AML-193 (cell line): ENCODE data around the gene HOXA11.

Source experiments
- DNase-seq, 2 experiments: peaks; one replicate each; lab custom pipeline; 2025; lab: John Stamatoyannopoulos, UW

HOXA11 gene

DNA sequence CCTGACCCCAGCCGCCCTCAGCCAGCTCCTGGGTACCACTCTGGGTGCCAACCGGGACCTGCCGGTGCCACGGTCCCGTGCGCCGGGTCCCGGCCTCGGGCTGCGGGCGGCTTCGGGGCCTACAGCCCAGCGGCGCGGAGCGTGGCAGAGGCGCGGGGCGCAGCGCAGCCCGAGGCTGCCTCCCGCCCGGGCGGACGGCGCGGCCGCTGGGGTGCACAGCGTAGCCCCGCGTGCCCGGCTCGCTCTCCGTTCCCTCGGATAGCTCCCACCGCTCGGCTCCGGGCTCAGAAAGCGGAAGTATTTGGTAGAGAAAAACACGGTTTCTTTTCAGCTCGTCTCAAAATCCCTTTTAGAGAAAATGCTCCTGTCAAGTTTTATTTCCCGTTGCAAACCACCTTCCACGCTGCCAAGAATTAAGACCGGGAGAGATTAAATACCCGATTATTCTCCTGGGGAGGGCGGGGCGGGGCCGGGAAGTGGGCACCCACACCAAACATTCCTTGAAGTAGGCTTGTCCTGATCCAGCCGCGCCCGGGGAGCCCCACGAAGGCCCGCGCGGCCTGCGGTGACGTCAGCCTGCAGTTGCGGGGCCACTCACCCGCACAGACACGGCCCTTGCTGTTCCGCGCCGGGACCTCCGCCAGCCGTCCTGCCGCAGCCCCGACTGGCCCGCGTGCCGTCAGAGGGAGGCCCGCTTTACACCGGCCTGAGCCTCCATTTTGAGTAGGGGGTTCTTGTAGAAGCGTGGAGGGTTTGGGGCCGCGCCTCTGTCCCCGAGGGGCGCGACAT, 7.7 kb upstream of the HOXA11 start:
- peak in 1 of 2 experiments; percentile 5 for DNase-seq

- DNase-seq: no peak
These were observed 7.0 kb upstream of the HOXA11 start for GRCh38 chr7:27191833-27192545.

DNA sequence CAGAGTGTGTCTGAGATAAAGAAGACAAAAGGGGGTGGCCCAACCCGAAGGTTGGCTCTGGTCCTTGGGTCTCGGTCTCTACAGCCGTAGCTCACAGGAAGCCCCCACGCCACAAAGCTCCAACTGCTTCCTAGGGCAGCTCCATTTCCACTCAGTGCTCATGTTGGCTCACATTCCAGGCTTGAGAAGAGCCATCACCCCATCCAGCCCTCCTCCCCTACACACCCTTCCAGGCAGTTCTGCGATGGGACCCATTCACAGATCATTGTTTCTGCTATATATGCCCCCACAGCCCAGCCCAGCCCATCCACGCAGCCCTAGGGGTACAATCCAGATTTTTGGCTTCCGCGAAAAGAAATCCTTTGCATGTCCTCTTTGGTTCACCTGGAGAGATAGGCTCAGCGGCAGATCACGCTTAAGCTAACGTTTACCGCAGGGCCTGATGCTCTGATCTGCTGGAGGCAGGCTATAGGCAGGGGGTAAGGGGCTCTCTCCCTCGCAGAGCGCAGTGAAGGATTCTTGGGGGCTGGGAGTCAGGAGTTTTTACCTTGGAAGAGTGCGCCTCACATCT, 6.2 kb upstream of the HOXA11 start:
- DNase-seq: no peak

DNA sequence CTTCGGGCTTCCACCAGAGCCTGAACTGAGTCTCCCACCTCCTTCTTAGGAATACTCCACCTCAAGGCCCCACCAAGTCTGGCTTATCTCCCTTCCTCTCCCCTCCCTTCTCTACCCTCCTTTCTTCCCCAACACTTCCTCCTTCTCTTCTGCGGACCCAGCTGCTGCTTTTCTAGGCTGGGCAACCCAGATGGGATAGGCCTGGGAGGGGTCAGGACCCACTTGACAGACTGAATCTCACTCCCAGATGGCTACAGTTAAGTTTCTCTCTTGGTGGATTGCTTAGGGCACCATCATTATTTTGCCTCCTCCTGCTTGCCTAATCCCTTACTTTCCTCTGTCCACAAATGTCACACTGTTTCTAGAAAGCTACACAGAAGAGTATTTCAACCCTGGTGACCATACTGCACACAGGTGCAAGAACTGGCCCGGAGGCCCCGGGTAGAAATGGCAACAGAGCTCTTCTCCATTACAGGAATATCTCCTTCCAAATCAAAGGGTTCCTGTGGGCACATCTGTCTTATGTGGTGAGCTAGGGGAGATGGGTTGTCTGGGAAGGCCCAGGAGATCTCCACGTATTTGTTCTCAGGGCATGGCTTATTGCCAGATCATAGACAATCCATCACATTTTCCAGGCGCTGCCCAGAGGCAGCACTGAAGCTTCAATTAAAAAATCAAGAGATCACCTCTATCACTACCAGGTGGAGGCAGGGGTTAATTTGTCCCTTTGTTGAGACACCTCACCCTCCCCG, 5.1 kb upstream of the HOXA11 start:
- no peak for DNase-seq

DNA sequence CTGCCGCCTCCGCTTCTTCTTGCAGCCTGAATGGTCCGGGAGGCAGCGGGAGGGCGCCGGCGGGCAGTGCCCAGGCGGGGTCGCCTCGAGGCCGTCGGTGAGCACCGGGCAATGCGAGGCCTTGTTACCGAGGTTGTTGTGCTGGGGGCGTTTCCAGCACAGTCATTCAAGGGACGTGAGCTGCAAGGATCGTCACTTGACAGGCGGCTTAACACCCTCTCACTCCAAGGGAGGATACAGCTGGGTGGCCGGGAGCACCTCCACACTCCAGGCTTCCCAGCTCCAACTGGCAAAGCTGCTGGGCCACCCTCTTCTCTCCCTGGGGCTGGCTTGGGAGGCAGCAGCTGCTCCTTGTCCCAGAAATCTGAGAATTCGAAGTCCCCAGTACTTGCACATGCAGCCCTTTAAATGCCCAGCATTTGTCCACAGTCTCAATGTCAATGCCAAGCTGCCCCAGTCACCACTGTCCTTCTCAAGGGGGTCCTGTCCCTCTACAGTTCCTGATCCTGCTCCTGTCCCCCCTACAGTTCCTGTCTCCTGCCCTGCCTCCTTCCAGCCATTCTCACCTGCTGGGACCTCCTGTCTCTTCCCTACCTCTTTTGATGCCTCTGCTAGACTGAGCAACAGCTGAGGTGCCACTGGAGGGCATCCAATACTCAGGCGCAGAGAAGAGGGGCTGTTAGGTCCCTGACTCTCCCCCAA, 4.4 kb upstream of the HOXA11 start:
- no peak for DNase-seq

DNA sequence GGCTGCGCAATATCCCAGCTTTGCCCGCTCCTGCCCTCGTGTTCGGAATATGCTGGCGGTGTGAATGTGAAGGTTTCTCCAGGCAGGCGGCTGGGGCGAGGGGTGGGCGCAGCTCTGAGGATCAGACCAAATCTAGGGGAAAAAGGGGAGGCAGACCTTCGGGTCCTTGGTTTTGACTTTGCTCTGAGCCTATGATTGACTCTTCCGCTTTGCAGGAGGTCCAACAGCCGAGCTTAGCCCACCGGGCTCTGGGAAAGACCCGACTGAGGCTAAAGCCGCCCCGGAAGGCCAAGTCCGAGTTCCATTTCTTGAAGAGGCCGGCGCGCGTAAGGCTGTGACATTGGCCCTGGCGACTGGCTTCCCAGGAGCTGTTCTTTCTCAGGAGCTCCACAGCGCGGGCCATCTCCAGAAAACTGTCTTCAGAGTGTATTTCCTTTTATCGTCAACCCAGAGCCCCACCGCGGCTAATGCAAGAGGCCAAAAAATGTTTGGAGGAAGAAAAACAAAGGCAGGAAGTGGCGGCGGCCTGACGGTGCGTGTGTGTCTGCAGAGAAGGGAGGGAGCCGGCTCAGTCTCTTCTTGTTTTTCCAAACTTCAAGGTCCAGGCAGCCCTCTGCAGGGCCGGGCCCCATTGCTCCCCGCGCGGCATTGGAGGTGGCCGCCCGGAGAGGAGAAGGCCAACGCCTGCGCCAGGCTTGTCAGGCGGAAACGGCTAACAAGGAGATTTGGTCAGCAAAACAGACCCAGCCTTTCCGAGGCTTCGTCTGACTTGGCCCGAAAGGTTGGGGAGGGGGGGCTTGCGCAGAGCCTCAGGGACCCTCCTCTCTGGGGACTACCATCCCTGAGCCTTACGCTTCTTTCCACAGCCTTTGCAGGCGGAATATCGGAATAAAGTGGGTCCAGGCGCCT, 3.6 kb upstream of the HOXA11 start:
- DNase-seq: no peak

- DNase-seq: no peak
These were observed 2.7 kb upstream of the HOXA11 start for GRCh38 chr7:27187475-27188385.

DNA sequence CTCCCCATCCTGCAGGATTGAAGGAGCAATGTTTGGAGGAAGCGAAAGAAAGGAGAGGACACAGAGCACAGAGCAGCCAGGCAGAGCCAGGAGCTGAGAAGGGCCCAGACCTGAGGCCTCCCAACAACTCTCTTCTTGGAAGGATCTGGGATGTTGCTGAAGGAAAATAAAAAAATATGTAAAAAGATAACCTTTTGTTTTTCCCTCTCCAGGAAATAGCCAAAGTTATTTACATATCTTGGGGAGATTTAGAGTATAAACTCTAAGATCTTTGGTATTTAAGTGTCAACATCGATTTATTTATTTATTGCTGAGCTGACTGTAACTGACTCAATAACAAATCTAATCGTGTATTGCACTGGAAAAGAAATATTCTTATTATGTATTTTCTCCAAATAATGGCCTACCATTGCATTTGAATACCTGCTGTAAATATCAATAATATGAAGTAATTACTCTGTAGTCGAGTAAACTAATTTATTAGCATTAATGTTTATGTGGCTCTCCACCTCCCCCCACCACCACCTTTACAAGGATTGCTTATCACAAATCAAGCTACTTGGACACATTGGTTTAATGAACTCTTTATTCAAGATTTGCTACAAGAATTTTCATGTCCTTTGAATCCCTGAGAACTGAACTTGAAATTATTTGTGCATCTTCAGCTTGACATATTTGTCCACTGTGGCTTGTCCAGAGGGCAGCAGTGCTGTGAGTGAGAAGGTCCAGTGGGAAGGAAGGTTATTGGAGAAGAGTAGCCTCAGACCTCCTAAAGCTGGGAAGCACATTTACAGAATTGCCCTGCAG, 1.8 kb upstream of the HOXA11 start:
- no peak for DNase-seq

DNA sequence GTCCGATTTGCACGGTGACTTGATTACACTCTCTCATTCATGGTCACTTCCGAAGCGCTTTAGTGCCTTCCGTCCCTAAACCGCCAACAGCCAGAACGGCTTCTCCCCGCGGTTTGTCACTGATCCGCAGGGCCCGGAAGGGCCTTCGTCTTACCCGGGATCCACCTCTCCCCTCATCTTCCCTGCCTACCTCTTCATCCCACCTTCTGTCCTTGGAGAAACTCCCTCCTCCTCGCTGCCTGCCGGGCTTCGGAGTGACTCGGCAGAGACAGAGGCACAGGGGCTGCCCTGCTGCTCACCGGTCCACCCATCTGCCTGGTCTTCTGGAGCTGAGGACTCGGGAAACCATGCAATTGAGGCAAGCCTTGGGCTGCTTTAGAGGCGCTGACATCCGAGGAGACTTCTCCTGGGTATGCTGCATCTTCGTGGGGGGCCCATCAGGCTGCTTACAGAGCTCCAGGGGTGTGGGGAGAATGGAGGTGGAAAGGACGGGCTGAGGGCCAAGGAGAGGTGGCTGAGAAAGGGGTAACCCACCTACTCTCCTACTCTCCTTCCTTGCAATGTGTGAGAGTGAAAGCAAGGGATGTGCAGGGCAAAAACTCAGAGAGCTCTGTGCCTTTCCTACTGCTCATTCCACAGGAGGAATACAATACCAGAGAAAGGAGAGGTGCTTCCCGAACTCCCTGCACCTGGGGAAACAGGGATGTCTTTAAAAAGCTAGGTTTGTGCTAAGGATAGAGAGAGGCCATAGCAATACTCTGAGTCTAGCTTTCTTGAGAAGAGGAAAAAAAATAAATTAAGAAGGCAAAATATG, 1.0 kb upstream of the HOXA11 start:
- no peak for DNase-seq

GRCh38 chr7:27184337-27185012, 557 bp downstream of the HOXA11 start:
- DNase-seq: no peak

- DNase-seq: no peak
These were observed 1.2 kb downstream of the HOXA11 start for GRCh38 chr7:27183682-27184336.

DNA sequence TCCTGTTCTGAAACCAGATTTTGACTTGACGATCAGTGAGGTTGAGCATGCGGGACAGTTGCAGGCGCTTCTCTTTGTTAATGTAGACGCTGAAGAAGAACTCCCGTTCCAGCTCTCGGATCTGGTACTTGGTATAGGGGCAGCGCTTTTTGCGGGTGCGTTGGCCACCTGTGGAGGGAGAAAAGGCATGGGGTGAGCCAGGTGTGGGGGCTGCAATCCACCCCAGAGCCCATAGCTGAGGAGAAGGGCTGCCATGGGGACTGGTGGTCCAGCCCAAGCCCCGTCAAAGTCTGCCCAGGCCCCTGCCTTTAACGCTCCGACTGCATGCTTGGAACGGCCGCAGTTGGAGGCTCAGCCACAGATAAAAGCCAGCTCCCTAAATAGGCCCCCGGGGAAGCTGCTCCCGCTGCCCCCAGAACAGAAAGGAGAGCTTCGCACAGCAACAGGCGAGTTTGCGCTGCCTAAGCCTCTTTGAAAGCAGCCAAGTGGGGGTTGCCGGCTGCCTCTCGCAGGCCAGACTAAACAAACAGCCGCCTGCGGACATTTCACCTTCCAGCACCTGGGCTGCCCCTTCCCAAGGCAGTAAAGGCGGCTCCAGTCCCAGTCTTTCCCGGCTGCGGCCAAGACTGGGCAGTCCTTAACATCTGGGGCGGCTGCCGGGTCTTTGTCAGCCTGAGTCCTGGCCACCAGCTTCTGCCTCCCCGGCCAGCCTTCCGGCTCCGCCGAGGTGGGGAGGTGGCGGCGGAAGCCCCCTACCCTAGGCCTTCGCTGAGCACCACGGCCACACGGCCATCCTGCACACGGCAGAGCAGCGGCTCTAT, 2.0 kb downstream of the HOXA11 start:
- no peak for DNase-seq

DNA sequence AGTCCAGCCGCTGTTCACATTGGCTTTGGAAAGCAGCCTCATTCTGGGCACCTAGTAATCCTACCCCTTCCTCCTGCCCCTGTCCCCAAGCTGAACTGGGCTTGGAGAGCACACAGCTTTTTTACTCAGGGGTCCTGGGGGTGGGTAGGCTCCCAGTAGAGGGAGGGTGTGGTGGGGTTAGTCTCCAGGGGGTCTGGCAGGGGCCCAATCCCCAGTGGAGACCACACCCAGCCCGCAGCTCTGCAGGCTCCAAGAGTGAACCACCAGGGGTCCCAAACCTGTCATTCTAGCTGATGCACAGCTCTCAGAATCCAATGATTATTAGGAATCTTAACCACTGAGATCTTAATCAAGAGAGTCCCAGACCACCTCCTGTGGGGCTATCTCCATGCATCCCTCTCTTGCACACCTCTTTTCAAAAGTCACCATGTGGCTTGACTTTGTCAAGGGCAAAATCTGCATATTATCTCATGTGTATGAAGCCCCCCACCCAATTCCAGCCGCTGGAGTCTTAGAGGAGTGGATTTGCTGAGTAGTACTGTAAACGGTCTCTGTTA, 2.7 kb downstream of the HOXA11 start:
- DNase-seq: no peak

DNA sequence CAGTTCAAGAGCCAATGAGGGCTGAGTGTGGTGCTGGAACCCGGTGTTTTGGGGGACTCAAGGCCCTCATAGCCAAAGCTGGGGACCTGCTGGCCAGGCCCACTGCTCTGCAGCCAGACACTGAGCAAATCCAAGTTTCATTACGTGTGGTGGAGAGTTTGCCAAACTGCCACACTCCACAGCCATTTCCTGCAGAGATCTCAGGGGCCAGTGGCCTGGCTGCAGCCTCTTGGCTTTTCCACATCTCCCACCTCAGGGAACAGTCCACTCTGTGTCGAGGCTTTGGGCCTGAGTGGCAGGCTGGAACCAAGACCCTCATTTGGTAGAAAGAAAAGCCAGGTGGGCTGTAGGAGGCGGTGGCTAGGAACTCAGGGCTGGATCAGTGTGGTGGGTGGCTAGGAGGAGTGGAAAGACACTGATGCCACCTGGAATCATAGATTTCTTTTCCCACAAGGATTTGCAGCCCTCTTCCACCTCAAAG, 3.2 kb downstream of the HOXA11 start:
- no peak for DNase-seq
